HL-60 (cell line): Measurements from ENCODE around the gene JOSD1.

Experiments
- DNase-seq, 2 experiments: peaks; one replicate each; pipeline ENCODE4 v3.0.0-alpha.2; 2010 to 2020; ENCODE audit warnings: low read depth in 1 of 2, low spot score in 1 of 2
- H3K27ac ChIP-seq: fragments of 250-450 bp; sonication (Bioruptor Pico); replicated peaks from 2 replicates; pipeline ENCODE4 v1.5.1; 2020; ENCODE audit warnings: mild to moderate bottlenecking, moderate library complexity
- H3K27me3 ChIP-seq: fragments of 250-450 bp; sonication (Bioruptor Pico); 2 replicates; pipeline ENCODE4 v1.5.1; 2021; ENCODE audit warnings: mild to moderate bottlenecking, moderate library complexity; ENCODE audit not compliant: insufficient read depth, poor library complexity, severe bottlenecking
- H3K4me3 ChIP-seq: replicated peaks from 2 replicates; pipeline ENCODE4 v1.5.1; 2011; ENCODE audit warnings: mild to moderate bottlenecking, control low read depth, low read length; ENCODE audit not compliant: insufficient read depth
- GABPA ChIP-seq: IDR thresholded peaks from 2 replicates; pipeline ENCODE4 v1.6.1; 2012; ENCODE audit warnings: low read depth
- POLR2AphosphoS5 ChIP-seq: IDR thresholded peaks from 2 replicates; pipeline ENCODE4 v1.6.1; 2012; ENCODE audit warnings: low read depth
- SPI1 ChIP-seq: IDR thresholded peaks from 2 replicates; pipeline ENCODE4 v1.6.1; 2012; ENCODE audit warnings: low read depth, mild to moderate bottlenecking, borderline replicate concordance
- TF ChIP-seq, protein P1 (sequence below): IDR thresholded peaks from 2 replicates; pipeline ENCODE4 v1.6.1; 2012; ENCODE audit warnings: low read depth; ENCODE audit not compliant: insufficient replicate concordance
- TF ChIP-seq, protein P2 (sequence below): IDR thresholded peaks from one replicate; pipeline ENCODE4 v1.5.1; 2011; ENCODE audit warnings: low read length, control low read depth, inconsistent platforms; ENCODE audit not compliant: insufficient read depth

Gene JOSD1

GRCh38 chr22:38641476-38642040, 59.2 kb downstream of the JOSD1 start:
- H3K27ac ChIP-seq = no peak overlapping the region
- DNase-seq = no peak
- no peak overlapping the region for H3K4me3 ChIP-seq
- no peaks in the 10 kb centered on the region for H3K27me3 ChIP-seq
- TF ChIP-seq, protein P1, sequence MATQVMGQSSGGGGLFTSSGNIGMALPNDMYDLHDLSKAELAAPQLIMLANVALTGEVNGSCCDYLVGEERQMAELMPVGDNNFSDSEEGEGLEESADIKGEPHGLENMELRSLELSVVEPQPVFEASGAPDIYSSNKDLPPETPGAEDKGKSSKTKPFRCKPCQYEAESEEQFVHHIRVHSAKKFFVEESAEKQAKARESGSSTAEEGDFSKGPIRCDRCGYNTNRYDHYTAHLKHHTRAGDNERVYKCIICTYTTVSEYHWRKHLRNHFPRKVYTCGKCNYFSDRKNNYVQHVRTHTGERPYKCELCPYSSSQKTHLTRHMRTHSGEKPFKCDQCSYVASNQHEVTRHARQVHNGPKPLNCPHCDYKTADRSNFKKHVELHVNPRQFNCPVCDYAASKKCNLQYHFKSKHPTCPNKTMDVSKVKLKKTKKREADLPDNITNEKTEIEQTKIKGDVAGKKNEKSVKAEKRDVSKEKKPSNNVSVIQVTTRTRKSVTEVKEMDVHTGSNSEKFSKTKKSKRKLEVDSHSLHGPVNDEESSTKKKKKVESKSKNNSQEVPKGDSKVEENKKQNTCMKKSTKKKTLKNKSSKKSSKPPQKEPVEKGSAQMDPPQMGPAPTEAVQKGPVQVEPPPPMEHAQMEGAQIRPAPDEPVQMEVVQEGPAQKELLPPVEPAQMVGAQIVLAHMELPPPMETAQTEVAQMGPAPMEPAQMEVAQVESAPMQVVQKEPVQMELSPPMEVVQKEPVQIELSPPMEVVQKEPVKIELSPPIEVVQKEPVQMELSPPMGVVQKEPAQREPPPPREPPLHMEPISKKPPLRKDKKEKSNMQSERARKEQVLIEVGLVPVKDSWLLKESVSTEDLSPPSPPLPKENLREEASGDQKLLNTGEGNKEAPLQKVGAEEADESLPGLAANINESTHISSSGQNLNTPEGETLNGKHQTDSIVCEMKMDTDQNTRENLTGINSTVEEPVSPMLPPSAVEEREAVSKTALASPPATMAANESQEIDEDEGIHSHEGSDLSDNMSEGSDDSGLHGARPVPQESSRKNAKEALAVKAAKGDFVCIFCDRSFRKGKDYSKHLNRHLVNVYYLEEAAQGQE = no peak

GRCh38 chr22:38638728-38639127, 62.0 kb downstream of the JOSD1 start:
- no peak overlapping the region for H3K4me3 ChIP-seq
- DNase-seq = no peak

GRCh38 chr22:38638216-38638615, 62.5 kb downstream of the JOSD1 start:
- no peaks in the 10 kb centered on the region for H3K27me3 ChIP-seq
- H3K27ac ChIP-seq = no peak overlapping the region
- no peak overlapping the region for H3K4me3 ChIP-seq
- TF ChIP-seq, protein P2, sequence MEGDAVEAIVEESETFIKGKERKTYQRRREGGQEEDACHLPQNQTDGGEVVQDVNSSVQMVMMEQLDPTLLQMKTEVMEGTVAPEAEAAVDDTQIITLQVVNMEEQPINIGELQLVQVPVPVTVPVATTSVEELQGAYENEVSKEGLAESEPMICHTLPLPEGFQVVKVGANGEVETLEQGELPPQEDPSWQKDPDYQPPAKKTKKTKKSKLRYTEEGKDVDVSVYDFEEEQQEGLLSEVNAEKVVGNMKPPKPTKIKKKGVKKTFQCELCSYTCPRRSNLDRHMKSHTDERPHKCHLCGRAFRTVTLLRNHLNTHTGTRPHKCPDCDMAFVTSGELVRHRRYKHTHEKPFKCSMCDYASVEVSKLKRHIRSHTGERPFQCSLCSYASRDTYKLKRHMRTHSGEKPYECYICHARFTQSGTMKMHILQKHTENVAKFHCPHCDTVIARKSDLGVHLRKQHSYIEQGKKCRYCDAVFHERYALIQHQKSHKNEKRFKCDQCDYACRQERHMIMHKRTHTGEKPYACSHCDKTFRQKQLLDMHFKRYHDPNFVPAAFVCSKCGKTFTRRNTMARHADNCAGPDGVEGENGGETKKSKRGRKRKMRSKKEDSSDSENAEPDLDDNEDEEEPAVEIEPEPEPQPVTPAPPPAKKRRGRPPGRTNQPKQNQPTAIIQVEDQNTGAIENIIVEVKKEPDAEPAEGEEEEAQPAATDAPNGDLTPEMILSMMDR = no peak
- TF ChIP-seq, protein P1 = no peak
- TF ChIP-seq GABPA = no peak
- no peak for TF ChIP-seq POLR2AphosphoS5
- TF ChIP-seq SPI1 = no peak
- DNase-seq = no peak

More at GRCh38 chr22:38638728-38639127, 62.0 kb downstream of the JOSD1 start:
- Histone ChIP-seq H3K27me3 (no peaks in the 10 kb centered on the region), H3K27ac (no peak overlapping the region)
- TF ChIP-seq SPI1 (no peak), GABPA (no peak), POLR2AphosphoS5 (no peak)
- TF ChIP-seq, protein P1 = no peak
- TF ChIP-seq, protein P2 = no peak
